ENCODE data around the gene PIK3R5.
A peak's percentile ranks its signal among the peaks of the same experiment; 100 is the strongest.

Gene PIK3R5

GRCh38 chr17:8896641-8897635 is 68.6 kb downstream of the PIK3R5 start:
- DNase-seq (ENCODE audit: low read depth, low spot score), result no peak

- no peak for DNase-seq (ENCODE audit: low read depth, low spot score)
Observed at GRCh38 chr17:8896087-8896486, 69.4 kb downstream of the PIK3R5 start.

- DNase-seq (ENCODE audit: low read depth, low spot score), result peak; percentile 79
Observed at GRCh38 chr17:8894673-8895578, 70.6 kb downstream of the PIK3R5 start.

- DNase-seq (ENCODE audit: low read depth, low spot score), result peak; percentile 53
Observed at GRCh38 chr17:8894202-8894671, 71.3 kb downstream of the PIK3R5 start.

- DNase-seq (ENCODE audit: low read depth, low spot score), result no peak
Observed at GRCh38 chr17:8893621-8894201, 71.8 kb downstream of the PIK3R5 start.

- DNase-seq (ENCODE audit: low read depth, low spot score), result no peak
Observed at GRCh38 chr17:8893059-8893458, 72.4 kb downstream of the PIK3R5 start.

GRCh38 chr17:8892338-8892690 is 73.2 kb downstream of the PIK3R5 start:
- DNase-seq (ENCODE audit: low read depth, low spot score), result no peak

- DNase-seq (ENCODE audit: low read depth, low spot score), result no peak
Observed at GRCh38 chr17:8890671-8891070, 74.8 kb downstream of the PIK3R5 start.

GRCh38 chr17:8889458-8890210 is 75.9 kb downstream of the PIK3R5 start:
- DNase-seq (ENCODE audit: low read depth, low spot score), result no peak

GRCh38 chr17:8888704-8889302 is 76.7 kb downstream of the PIK3R5 start:
- DNase-seq (ENCODE audit: low read depth, low spot score), result no peak

GRCh38 chr17:8887834-8888703 is 77.4 kb downstream of the PIK3R5 start:
- peak; percentile 90 for DNase-seq (ENCODE audit: low read depth, low spot score)

GRCh38 chr17:8887301-8887700 is 78.2 kb downstream of the PIK3R5 start:
- no peak for DNase-seq (ENCODE audit: low read depth, low spot score)

GRCh38 chr17:8885967-8886684 is 79.4 kb downstream of the PIK3R5 start:
- DNase-seq (ENCODE audit: low read depth, low spot score), result no peak

GRCh38 chr17:8885163-8885966 is 80.1 kb downstream of the PIK3R5 start:
- DNase-seq (ENCODE audit: low read depth, low spot score), result peak; percentile 33

- DNase-seq (ENCODE audit: low read depth, low spot score), result no peak
Observed at GRCh38 chr17:8884336-8884990, 81.0 kb downstream of the PIK3R5 start.

GRCh38 chr17:8883353-8883752 is 82.2 kb downstream of the PIK3R5 start:
- no peak for DNase-seq (ENCODE audit: low read depth, low spot score)

- no peak for DNase-seq (ENCODE audit: low read depth, low spot score)
Observed at GRCh38 chr17:8881606-8882005, 83.9 kb downstream of the PIK3R5 start.

- DNase-seq (ENCODE audit: low read depth, low spot score), result no peak
Observed at GRCh38 chr17:8880466-8880865, 85.0 kb downstream of the PIK3R5 start.
